Measurements from ENCODE around the gene KIAA0930. TPM values are rescaled to one million over a fixed set of nuclear protein-coding genes. Genes with fewer than 3 reads are reported as not detected.
"Not testable (repeated sequence)": the region's sequence is repeated elsewhere in the genome, so short reads cannot be mapped to it uniquely, and the experiment has no call there.

Gene KIAA0930
- polyA plus RNA-seq, 4 donors = 15.7 to 23.3 (median 22.2) TPM

- no peak for DNase-seq (ENCODE audit: low read depth in 4 of 4, low spot score in 2 of 4)
Observed at GRCh38 chr22:45204819-45205218, 35.9 kb downstream of the KIAA0930 start.

GRCh38 chr22:45204241-45204640, 36.5 kb downstream of the KIAA0930 start:
- DNase-seq (ENCODE audit: low read depth in 4 of 4, low spot score in 2 of 4) = no peak

GRCh38 chr22:45203150-45203951, 37.3 kb downstream of the KIAA0930 start:
- no peak for DNase-seq (ENCODE audit: low read depth in 4 of 4, low spot score in 2 of 4)

GRCh38 chr22:45202333-45203149, 38.2 kb downstream of the KIAA0930 start:
- DNase-seq (ENCODE audit: low read depth in 4 of 4, low spot score in 2 of 4) = no peak

GRCh38 chr22:45201678-45202332, 38.9 kb downstream of the KIAA0930 start:
- no peak for DNase-seq (ENCODE audit: low read depth in 4 of 4, low spot score in 2 of 4)

GRCh38 chr22:45200860-45201511, 39.7 kb downstream of the KIAA0930 start:
- no peak for DNase-seq (ENCODE audit: low read depth in 4 of 4, low spot score in 2 of 4)

GRCh38 chr22:45200230-45200629, 40.5 kb downstream of the KIAA0930 start:
- no peak for DNase-seq (ENCODE audit: low read depth in 4 of 4, low spot score in 2 of 4)

GRCh38 chr22:45199723-45200122, 41.0 kb downstream of the KIAA0930 start:
- DNase-seq (ENCODE audit: low read depth in 4 of 4, low spot score in 2 of 4) = no peak

- no peak for DNase-seq (ENCODE audit: low read depth in 4 of 4, low spot score in 2 of 4)
Observed at GRCh38 chr22:45198463-45198795, 42.3 kb downstream of the KIAA0930 start.

- DNase-seq (ENCODE audit: low read depth in 4 of 4, low spot score in 2 of 4) = no peak
Observed at GRCh38 chr22:45197606-45198462, 42.9 kb downstream of the KIAA0930 start.

- DNase-seq (ENCODE audit: low read depth in 4 of 4, low spot score in 2 of 4) = no peak
Observed at GRCh38 chr22:45196926-45197605, 43.6 kb downstream of the KIAA0930 start.

GRCh38 chr22:45196308-45196707, 44.4 kb downstream of the KIAA0930 start:
- DNase-seq (ENCODE audit: low read depth in 4 of 4, low spot score in 2 of 4) = no peak

- no peak for DNase-seq (ENCODE audit: low read depth in 4 of 4, low spot score in 2 of 4)
Observed at GRCh38 chr22:45195616-45196015, 45.1 kb downstream of the KIAA0930 start.

- DNase-seq (ENCODE audit: low read depth in 4 of 4, low spot score in 2 of 4) = no peak
Observed at GRCh38 chr22:45194686-45195085, 46.0 kb downstream of the KIAA0930 start.

GRCh38 chr22:45192701-45193187, 48.0 kb downstream of the KIAA0930 start:
- DNase-seq (ENCODE audit: low read depth in 4 of 4, low spot score in 2 of 4) = no peak

- not testable (repeated sequence) for DNase-seq (ENCODE audit: low read depth in 4 of 4, low spot score in 2 of 4)
Observed at GRCh38 chr22:45191746-45192145, 48.9 kb downstream of the KIAA0930 start.

- DNase-seq (ENCODE audit: low read depth in 4 of 4, low spot score in 2 of 4) = no peak
Observed at GRCh38 chr22:45190202-45190872, 50.4 kb downstream of the KIAA0930 start.

- no peak for DNase-seq (ENCODE audit: low read depth in 4 of 4, low spot score in 2 of 4)
Observed at GRCh38 chr22:45188779-45189178, 51.9 kb downstream of the KIAA0930 start.

GRCh38 chr22:45187891-45188290, 52.8 kb downstream of the KIAA0930 start:
- no peak for DNase-seq (ENCODE audit: low read depth in 4 of 4, low spot score in 2 of 4)
